BJ (cell line): ENCODE results near the gene VWA5B1. TPM values are rescaled to one million over a fixed set of nuclear protein-coding genes. Genes with fewer than 3 reads are reported as not detected.

Experiments
- CTCF ChIA-PET: fragments of 350-600 bp; formaldehyde crosslinking; extraction: SDS; loops from one replicate; lab custom pipeline; 2021; ENCODE audit warnings: antibody characterized with exemption, inconsistent platforms; lab: Yijun Ruan, JAX
- POLR2A ChIA-PET: fragments of 300-600 bp; sonication (Branson Sonifier 250); formaldehyde crosslinking; extraction: SDS; loops from one replicate; lab custom pipeline; 2021; ENCODE audit warnings: antibody characterized with exemption; lab: Charles Lee
- DNase-seq: peaks from one replicate; pipeline ENCODE4 v3.0.0-alpha.2; 2011; ENCODE audit warnings: low read depth
- H3K27me3 ChIP-seq: 2 replicates; pipeline ENCODE4 v1.6.0; 2011; ENCODE audit warnings: low read length; ENCODE audit not compliant: control insufficient read depth, insufficient read depth
- H3K36me3 ChIP-seq: 2 replicates; pipeline ENCODE4 v1.5.1; 2011; ENCODE audit warnings: low read length; ENCODE audit not compliant: control insufficient read depth, insufficient read depth
- H3K4me3 ChIP-seq: 2 replicates; pipeline ENCODE4 v1.5.1; 2011; ENCODE audit warnings: low read depth, mild to moderate bottlenecking, control low read depth, low read length
- polyA plus RNA-seq: library from polyadenylated mRNA; depleted of rRNA; stranded (reverse); fragments of >200 nt; gene quantifications from 2 replicates; pipeline ENCODE4 v1.2.3, GENCODE V29; 2011
- TF ChIP-seq, protein P1 (sequence below): IDR thresholded peaks from 2 replicates; pipeline ENCODE4 v1.5.1; 2011; ENCODE audit warnings: low read depth, mild to moderate bottlenecking, control low read depth, inconsistent platforms, low read length, moderate library complexity; ENCODE audit not compliant: insufficient read depth

VWA5B1 gene
- polyA plus RNA-seq, 1 experiment: not detected

DNA sequence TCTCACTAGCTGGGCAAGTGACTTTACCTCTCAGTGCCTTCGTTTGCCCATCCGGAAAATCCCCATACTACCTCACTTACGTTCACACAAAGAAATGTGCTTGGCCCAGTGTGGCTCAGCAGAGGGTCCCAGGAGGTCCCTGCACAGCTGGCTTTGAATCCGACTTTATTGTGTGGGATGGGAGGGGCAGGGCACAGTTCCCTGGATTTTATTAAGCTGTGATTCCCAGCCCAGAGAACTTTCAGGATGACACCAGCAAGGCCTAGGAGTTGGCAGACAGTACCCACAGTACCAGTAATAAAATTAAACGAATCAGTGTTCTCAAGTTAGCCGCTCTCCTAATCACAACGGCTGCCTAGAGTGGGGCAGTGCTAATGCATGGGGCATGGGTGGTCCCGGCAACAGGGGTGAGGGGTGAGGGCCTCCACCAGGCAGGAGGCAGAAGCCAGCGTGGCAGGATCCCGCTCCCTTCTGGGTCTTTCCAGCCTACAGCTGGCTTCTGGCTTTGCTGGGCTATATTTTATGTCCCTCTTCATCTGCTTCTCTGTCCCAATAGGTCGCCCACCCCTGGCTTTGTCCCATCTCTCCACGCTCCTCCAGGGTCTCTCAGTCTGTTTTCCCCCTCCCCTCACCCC, 74.9 kb downstream of the VWA5B1 start:
- CTCF ChIA-PET: interaction anchor here (1.0 to 6.0 kb wide), 3 partner anchors 13 to 128 kb away, joined by 3 to 111 read pairs (median 80); no protein-coding TSS in a partner anchor
- DNase-seq: no peak
- H3K27me3 ChIP-seq: peaks cover 45% of the 10 kb centered on the region

GRCh38 chr1:20366056-20366462, 75.4 kb downstream of the VWA5B1 start:
- Histone ChIP-seq H3K36me3 (no peaks in the 10 kb centered on the region), H3K27me3 (peaks cover 43% of the 10 kb centered on the region), H3K4me3 (no peak overlapping the region)
- TF ChIP-seq, protein P1, sequence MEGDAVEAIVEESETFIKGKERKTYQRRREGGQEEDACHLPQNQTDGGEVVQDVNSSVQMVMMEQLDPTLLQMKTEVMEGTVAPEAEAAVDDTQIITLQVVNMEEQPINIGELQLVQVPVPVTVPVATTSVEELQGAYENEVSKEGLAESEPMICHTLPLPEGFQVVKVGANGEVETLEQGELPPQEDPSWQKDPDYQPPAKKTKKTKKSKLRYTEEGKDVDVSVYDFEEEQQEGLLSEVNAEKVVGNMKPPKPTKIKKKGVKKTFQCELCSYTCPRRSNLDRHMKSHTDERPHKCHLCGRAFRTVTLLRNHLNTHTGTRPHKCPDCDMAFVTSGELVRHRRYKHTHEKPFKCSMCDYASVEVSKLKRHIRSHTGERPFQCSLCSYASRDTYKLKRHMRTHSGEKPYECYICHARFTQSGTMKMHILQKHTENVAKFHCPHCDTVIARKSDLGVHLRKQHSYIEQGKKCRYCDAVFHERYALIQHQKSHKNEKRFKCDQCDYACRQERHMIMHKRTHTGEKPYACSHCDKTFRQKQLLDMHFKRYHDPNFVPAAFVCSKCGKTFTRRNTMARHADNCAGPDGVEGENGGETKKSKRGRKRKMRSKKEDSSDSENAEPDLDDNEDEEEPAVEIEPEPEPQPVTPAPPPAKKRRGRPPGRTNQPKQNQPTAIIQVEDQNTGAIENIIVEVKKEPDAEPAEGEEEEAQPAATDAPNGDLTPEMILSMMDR: no peak
- POLR2A ChIA-PET: no interaction called here
- no peak for DNase-seq
- CTCF ChIA-PET: interaction anchor here (1.0 to 6.0 kb wide), 4 partner anchors 12 to 127 kb away, joined by 3 to 111 read pairs (median 42); no protein-coding TSS in a partner anchor

More for the DNA sequence above, 74.9 kb downstream of the VWA5B1 start:
- POLR2A ChIA-PET: no interaction called here
- Histone ChIP-seq H3K4me3 (no peak overlapping the region), H3K36me3 (no peaks in the 10 kb centered on the region)
- TF ChIP-seq, protein P1: no peak

- POLR2A ChIA-PET: no interaction called here
- H3K36me3 ChIP-seq: no peaks in the 10 kb centered on the region
- peaks cover 43% of the 10 kb centered on the region for H3K27me3 ChIP-seq
- H3K4me3 ChIP-seq: no peak overlapping the region
- CTCF ChIA-PET: interaction anchor here (1.0 to 2.6 kb wide), 4 partner anchors 8 to 128 kb away, joined by 3 to 17 read pairs (median 4); no protein-coding TSS in a partner anchor
- TF ChIP-seq, protein P1: no peak
- DNase-seq: no peak
Measured at GRCh38 chr1:20366463-20367115, 75.9 kb downstream of the VWA5B1 start.

- no peak overlapping the region for H3K4me3 ChIP-seq
- no peak for DNase-seq
- TF ChIP-seq, protein P1: peak; percentile 76
- peaks cover 43% of the 10 kb centered on the region for H3K27me3 ChIP-seq
- H3K36me3 ChIP-seq: no peaks in the 10 kb centered on the region
- CTCF ChIA-PET: interaction anchor here (0.7 to 2.6 kb wide), 7 partner anchors 9 to 127 kb away, joined by 3 to 17 read pairs (median 4); no protein-coding TSS in a partner anchor
- POLR2A ChIA-PET: no interaction called here
Measured at GRCh38 chr1:20367116-20367585, 76.5 kb downstream of the VWA5B1 start.

DNA sequence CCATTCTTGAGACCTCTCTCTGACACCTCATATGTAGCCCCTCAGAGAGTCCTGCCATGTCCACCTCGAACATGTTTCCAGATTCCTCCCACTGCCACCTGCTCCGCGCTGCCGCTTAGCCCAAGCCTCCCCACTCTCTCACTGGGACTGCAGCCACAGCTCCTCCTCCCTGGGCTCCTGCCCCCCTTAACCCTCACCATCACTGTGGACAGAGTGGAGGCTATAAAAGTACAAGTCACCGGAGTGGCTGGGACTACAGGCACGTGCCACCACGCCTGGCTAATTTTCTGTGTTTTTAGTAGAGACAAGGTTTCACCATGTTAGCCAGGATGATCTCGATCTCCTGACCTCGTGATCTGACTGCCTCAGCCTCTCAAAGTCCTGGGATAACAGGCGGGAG, 77.0 kb downstream of the VWA5B1 start:
- no peak for DNase-seq
- CTCF ChIA-PET: interaction anchor here (0.7 to 2.6 kb wide), 7 partner anchors 9 to 127 kb away, joined by 3 to 17 read pairs (median 4); no protein-coding TSS in a partner anchor
- peaks cover 41% of the 10 kb centered on the region for H3K27me3 ChIP-seq
- no peaks in the 10 kb centered on the region for H3K36me3 ChIP-seq
- POLR2A ChIA-PET: no interaction called here
- TF ChIP-seq, protein P1: no peak
- no peak overlapping the region for H3K4me3 ChIP-seq
